ENCODE data around the gene SYNJ2.

The SYNJ2 gene

DNA sequence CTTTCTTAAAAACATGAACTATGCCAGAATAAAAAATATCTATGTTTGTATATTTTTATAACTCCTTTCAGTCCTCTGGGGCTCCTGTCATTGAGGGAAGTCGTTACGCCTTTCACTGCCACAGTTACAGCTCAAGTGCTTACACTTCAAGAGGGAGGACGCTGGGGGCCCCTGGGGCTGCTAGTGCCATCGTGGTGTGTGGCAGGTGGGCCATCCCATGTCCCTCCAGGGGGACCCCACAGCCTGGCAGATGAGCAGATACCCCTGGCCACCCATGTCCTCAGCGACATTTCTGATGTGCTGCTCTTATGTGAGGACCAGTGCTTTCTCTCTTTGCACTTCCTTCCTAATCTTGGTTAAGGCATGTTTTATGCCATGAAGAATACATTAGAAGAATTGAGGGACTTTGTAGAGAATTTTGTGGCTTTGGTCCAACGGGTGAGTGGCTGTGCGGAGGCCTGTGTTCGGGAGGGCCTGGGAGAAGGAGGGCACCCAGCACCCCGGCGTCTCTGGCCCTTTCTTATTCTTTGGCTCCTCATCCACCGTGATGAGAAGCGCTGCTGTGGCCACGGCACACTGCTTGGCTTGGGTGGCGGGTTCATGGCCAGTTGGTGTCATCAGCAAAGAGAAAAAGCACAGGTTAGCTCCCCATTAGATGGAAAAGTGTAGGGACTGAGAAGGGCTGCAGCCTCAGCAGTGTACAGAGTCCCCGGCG lies 38.3 kb upstream of the SYNJ2 start:
- no peaks in the 10 kb centered on the region for H3K79me2 ChIP-seq (ENCODE audit: low read length)
- H4K20me1 ChIP-seq (ENCODE audit: insufficient read depth, low read length), result no peaks in the 10 kb centered on the region
- no peaks in the 10 kb centered on the region for H3K27me3 ChIP-seq (ENCODE audit: low read depth, low read length)
- H3K27ac ChIP-seq (ENCODE audit: low read length), result no peak overlapping the region
- H2AFZ ChIP-seq (ENCODE audit: low read depth, low read length), result no peak overlapping the region
- H3K4me2 ChIP-seq (ENCODE audit: low read length), result no peak overlapping the region
- peaks cover 6% of the 10 kb centered on the region; the same call in 1 of the 2 replicates for H3K4me1 ChIP-seq (ENCODE audit: low read length)
- no peak overlapping the region for H3K9ac ChIP-seq (ENCODE audit: low read length)
- H3K9me3 ChIP-seq (ENCODE audit: insufficient read depth, low read length), result no peaks in the 10 kb centered on the region
- H3K36me3 ChIP-seq (replicated peaks; ENCODE audit: low read depth, low read length), result no peaks in the 10 kb centered on the region
- no peak overlapping the region for H3K4me3 ChIP-seq (ENCODE audit: low read length)
- TF ChIP-seq, protein P1, sequence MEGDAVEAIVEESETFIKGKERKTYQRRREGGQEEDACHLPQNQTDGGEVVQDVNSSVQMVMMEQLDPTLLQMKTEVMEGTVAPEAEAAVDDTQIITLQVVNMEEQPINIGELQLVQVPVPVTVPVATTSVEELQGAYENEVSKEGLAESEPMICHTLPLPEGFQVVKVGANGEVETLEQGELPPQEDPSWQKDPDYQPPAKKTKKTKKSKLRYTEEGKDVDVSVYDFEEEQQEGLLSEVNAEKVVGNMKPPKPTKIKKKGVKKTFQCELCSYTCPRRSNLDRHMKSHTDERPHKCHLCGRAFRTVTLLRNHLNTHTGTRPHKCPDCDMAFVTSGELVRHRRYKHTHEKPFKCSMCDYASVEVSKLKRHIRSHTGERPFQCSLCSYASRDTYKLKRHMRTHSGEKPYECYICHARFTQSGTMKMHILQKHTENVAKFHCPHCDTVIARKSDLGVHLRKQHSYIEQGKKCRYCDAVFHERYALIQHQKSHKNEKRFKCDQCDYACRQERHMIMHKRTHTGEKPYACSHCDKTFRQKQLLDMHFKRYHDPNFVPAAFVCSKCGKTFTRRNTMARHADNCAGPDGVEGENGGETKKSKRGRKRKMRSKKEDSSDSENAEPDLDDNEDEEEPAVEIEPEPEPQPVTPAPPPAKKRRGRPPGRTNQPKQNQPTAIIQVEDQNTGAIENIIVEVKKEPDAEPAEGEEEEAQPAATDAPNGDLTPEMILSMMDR (IDR thresholded peaks at IDR 0.05; ENCODE audit: low read depth, low read length), result no peak
- TF ChIP-seq EZH2phosphoT487 (IDR thresholded peaks at IDR 0.05; ENCODE audit: low read depth), result no peak

DNA sequence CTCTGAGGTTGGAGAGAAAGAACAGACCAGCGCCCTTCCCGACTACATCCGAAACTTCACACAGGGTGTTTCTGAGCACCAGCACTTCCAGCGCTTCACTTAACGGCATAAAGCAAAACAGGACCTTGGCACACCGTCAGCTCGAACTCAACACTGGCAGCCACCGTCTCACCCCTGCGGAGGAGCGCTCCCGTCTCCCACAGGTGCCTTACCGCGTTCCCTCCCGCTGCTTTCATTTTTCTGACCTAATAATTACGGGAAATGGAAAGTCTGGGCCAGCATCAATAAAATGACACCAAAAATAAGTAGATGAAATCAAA lies 37.7 kb upstream of the SYNJ2 start:
- no peaks in the 10 kb centered on the region for H3K36me3 ChIP-seq (replicated peaks; ENCODE audit: low read depth, low read length)
- no peak overlapping the region for H2AFZ ChIP-seq (ENCODE audit: low read depth, low read length)
- H3K27me3 ChIP-seq (ENCODE audit: low read depth, low read length), result no peaks in the 10 kb centered on the region
- H3K4me3 ChIP-seq (ENCODE audit: low read length), result no peak overlapping the region
- no peaks in the 10 kb centered on the region for H3K9me3 ChIP-seq (ENCODE audit: insufficient read depth, low read length)
- no peaks in the 10 kb centered on the region for H3K79me2 ChIP-seq (ENCODE audit: low read length)
- no peak overlapping the region for H3K9ac ChIP-seq (ENCODE audit: low read length)
- H4K20me1 ChIP-seq (ENCODE audit: insufficient read depth, low read length), result no peaks in the 10 kb centered on the region
- TF ChIP-seq, protein P1 (IDR thresholded peaks at IDR 0.05; ENCODE audit: low read depth, low read length), result no peak
- TF ChIP-seq EZH2phosphoT487 (IDR thresholded peaks at IDR 0.05; ENCODE audit: low read depth), result no peak
- no peak overlapping the region for H3K27ac ChIP-seq (ENCODE audit: low read length)
- H3K4me1 ChIP-seq (ENCODE audit: low read length), result peaks cover 6% of the 10 kb centered on the region; the same call in 1 of the 2 replicates
- H3K4me2 ChIP-seq (ENCODE audit: low read length), result no peak overlapping the region

DNA sequence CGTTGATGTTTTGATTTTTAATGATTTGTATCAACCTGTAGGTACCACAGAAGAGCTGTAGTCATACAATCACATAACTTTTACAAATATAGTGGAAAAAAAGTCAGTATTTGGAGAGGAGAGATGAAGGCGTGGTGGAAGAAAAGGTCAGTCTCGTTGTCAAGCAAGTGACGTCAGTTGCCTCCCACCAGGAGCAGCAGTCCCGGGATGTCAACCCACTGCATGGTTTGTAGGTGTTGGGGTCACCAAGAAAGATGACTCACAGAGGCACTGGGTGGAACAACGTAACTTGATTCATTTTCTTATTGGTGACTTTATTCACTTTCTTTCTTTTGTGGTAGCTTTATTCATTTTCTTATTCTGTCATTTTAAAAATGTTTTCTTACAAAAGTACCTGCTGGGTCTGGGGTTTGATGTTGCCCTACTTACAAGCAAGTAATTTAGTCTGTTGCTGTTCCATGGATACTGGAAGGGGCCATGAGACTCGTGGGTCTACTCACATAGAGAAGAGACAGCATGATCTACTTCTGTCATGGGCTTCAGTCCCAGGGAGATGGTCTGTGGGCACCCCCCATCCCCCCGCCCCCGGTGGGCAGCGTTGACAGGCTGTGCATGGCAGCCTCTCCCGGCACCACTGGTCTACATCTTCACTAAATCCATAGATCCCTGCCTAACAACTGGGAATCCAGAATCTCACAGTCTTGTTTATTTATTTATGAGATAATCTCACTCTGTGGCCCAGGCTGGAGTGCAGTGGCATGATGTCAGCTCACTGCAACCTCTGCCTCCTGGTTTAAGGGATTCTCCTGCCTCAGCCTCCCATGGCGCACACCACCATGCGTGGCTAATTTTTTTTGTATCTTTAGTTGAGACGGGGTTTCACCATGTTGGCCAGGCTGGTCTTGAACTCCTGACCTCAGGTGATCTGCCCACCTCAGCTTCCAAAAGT lies 36.4 kb upstream of the SYNJ2 start:
- H3K27ac ChIP-seq (ENCODE audit: low read length), result no peak overlapping the region
- H3K36me3 ChIP-seq (replicated peaks; ENCODE audit: low read depth, low read length), result no peaks in the 10 kb centered on the region
- peaks cover 6% of the 10 kb centered on the region; the same call in 1 of the 2 replicates for H3K4me1 ChIP-seq (ENCODE audit: low read length)
- no peaks in the 10 kb centered on the region for H4K20me1 ChIP-seq (ENCODE audit: insufficient read depth, low read length)
- H2AFZ ChIP-seq (ENCODE audit: low read depth, low read length), result no peak overlapping the region
- TF ChIP-seq, protein P1 (IDR thresholded peaks at IDR 0.05; ENCODE audit: low read depth, low read length), result no peak
- no peak for TF ChIP-seq EZH2phosphoT487 (IDR thresholded peaks at IDR 0.05; ENCODE audit: low read depth)
- no peaks in the 10 kb centered on the region for H3K79me2 ChIP-seq (ENCODE audit: low read length)
- no peak overlapping the region for H3K4me2 ChIP-seq (ENCODE audit: low read length)
- no peaks in the 10 kb centered on the region for H3K9me3 ChIP-seq (ENCODE audit: insufficient read depth, low read length)
- H3K9ac ChIP-seq (ENCODE audit: low read length), result no peak overlapping the region
- H3K27me3 ChIP-seq (ENCODE audit: low read depth, low read length), result no peaks in the 10 kb centered on the region
- H3K4me3 ChIP-seq (ENCODE audit: low read length), result no peak overlapping the region

DNA sequence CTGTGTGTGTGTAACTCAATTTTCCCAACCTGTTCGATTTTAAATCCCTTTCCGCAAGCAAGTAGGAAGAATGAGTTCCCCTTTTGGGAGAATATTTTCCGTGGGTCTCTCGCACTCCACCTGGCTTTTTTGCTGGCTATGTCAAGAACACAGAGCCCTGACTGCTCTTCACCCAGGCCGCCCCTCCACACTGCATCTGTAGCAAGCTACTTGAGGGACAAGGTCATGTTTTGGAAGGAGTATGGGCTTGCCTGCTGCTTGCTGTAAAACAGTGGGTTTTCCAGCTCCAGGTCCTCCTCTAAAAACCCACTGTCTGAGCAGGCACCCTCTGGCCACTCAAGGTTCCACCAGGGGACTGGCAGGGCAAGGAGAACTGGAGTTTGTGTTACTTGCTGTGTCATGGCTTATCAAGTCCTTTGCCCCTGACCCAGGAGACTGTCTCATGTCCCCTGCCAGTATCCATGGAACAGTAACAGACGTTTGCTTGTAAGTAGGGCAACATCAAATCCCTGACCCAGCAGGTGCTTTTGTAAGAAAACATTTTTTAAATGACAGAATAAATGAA lies 35.5 kb upstream of the SYNJ2 start:
- H3K4me2 ChIP-seq (ENCODE audit: low read length), result no peak overlapping the region
- H3K36me3 ChIP-seq (replicated peaks; ENCODE audit: low read depth, low read length), result no peaks in the 10 kb centered on the region
- H4K20me1 ChIP-seq (ENCODE audit: insufficient read depth, low read length), result no peaks in the 10 kb centered on the region
- no peak for TF ChIP-seq EZH2phosphoT487 (IDR thresholded peaks at IDR 0.05; ENCODE audit: low read depth)
- TF ChIP-seq, protein P1 (IDR thresholded peaks at IDR 0.05; ENCODE audit: low read depth, low read length), result no peak
- no peak overlapping the region for H3K27ac ChIP-seq (ENCODE audit: low read length)
- no peaks in the 10 kb centered on the region for H3K9me3 ChIP-seq (ENCODE audit: insufficient read depth, low read length)
- no peak overlapping the region for H3K9ac ChIP-seq (ENCODE audit: low read length)
- no peaks in the 10 kb centered on the region for H3K79me2 ChIP-seq (ENCODE audit: low read length)
- H3K27me3 ChIP-seq (ENCODE audit: low read depth, low read length), result no peaks in the 10 kb centered on the region
- H3K4me1 ChIP-seq (ENCODE audit: low read length), result peaks cover 6% of the 10 kb centered on the region; the same call in 1 of the 2 replicates
- no peak overlapping the region for H3K4me3 ChIP-seq (ENCODE audit: low read length)
- no peak overlapping the region for H2AFZ ChIP-seq (ENCODE audit: low read depth, low read length)
